ENCODE results near the gene PNPLA5. TPM values are rescaled to one million over a fixed set of nuclear protein-coding genes. Genes with fewer than 3 reads are reported as not detected.

PNPLA5 gene
- total and polyA plus RNA-seq, 2 of the 13 experiments (the other 11 are each of a cell fraction or from before 2014, with no cell fraction given) = not detected

DNA sequence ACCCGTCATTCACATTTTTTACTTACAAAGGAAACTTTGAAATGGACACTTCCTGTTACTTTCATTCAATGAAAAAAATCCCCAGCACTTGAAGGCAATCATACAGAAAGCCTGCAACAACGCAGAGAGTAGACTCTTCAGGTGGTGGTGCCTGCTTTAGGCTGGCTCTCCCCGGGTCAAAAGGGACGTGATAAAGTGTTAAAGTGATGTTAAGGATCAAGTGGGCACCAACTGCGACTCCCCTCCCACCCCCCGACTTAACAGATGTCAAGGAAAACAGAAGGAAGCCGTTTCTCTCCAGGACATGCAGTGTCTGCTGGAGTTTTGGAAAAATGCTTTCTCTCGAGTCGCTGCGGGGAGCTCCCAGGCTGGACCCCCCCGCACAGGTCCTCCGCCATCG is 31.4 kb upstream of the PNPLA5 start:
- H4K20me1 ChIP-seq (ENCODE audit: insufficient read depth, low read length) = peaks cover 7% of the 10 kb centered on the region; the same call in 1 of the 2 replicates
- peak overlapping the region; percentile 95 for H3K4me2 ChIP-seq (ENCODE audit: low read depth, low read length)
- peaks cover 6% of the 10 kb centered on the region for H3K79me2 ChIP-seq (ENCODE audit: insufficient read depth, low read length)
- H3K27ac ChIP-seq (ENCODE audit: extremely low read length, insufficient read depth, low read length) = peak overlapping the region; percentile 63
- H3K4me3 ChIP-seq (replicated peaks in 1 of 3; ENCODE audit: insufficient read depth in 1 of 3, low read depth in 2 of 3, low read length in 3 of 3) = peak overlapping the region; percentile 46 to 60 (median 51); a peak in 5 of 6 replicates
- TF ChIP-seq ZNF234 (CRISPR knock-in tag; conservative IDR thresholded peaks at IDR 0.05) = no peak
- TF ChIP-seq, protein P1, sequence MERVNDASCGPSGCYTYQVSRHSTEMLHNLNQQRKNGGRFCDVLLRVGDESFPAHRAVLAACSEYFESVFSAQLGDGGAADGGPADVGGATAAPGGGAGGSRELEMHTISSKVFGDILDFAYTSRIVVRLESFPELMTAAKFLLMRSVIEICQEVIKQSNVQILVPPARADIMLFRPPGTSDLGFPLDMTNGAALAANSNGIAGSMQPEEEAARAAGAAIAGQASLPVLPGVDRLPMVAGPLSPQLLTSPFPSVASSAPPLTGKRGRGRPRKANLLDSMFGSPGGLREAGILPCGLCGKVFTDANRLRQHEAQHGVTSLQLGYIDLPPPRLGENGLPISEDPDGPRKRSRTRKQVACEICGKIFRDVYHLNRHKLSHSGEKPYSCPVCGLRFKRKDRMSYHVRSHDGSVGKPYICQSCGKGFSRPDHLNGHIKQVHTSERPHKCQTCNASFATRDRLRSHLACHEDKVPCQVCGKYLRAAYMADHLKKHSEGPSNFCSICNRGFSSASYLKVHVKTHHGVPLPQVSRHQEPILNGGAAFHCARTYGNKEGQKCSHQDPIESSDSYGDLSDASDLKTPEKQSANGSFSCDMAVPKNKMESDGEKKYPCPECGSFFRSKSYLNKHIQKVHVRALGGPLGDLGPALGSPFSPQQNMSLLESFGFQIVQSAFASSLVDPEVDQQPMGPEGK (CRISPR knock-in tag; IDR thresholded peaks at IDR 0.05) = peak; percentile 61; the same call in 1 of the 2 replicates
- no peak for TF ChIP-seq ZNF432 (CRISPR knock-in tag; IDR thresholded peaks at IDR 0.05; ENCODE audit: borderline replicate concordance)
- TF ChIP-seq WIZ (CRISPR knock-in tag; IDR thresholded peaks at IDR 0.05) = no peak
- TF ChIP-seq, protein P2, sequence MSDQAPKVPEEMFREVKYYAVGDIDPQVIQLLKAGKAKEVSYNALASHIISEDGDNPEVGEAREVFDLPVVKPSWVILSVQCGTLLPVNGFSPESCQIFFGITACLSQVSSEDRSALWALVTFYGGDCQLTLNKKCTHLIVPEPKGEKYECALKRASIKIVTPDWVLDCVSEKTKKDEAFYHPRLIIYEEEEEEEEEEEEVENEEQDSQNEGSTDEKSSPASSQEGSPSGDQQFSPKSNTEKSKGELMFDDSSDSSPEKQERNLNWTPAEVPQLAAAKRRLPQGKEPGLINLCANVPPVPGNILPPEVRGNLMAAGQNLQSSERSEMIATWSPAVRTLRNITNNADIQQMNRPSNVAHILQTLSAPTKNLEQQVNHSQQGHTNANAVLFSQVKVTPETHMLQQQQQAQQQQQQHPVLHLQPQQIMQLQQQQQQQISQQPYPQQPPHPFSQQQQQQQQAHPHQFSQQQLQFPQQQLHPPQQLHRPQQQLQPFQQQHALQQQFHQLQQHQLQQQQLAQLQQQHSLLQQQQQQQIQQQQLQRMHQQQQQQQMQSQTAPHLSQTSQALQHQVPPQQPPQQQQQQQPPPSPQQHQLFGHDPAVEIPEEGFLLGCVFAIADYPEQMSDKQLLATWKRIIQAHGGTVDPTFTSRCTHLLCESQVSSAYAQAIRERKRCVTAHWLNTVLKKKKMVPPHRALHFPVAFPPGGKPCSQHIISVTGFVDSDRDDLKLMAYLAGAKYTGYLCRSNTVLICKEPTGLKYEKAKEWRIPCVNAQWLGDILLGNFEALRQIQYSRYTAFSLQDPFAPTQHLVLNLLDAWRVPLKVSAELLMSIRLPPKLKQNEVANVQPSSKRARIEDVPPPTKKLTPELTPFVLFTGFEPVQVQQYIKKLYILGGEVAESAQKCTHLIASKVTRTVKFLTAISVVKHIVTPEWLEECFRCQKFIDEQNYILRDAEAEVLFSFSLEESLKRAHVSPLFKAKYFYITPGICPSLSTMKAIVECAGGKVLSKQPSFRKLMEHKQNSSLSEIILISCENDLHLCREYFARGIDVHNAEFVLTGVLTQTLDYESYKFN (CRISPR knock-in tag; conservative IDR thresholded peaks at IDR 0.05) = 0 out of 2 replicates have a peak, but pooled peaks have one; percentile 4
- no peak for TF ChIP-seq ELF3 (CRISPR knock-in tag; IDR thresholded peaks at IDR 0.05)
- TF ChIP-seq, protein P3, sequence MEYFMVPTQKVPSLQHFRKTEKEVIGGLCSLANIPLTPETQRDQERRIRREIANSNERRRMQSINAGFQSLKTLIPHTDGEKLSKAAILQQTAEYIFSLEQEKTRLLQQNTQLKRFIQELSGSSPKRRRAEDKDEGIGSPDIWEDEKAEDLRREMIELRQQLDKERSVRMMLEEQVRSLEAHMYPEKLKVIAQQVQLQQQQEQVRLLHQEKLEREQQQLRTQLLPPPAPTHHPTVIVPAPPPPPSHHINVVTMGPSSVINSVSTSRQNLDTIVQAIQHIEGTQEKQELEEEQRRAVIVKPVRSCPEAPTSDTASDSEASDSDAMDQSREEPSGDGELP (IDR thresholded peaks at IDR 0.05; ENCODE audit: borderline replicate concordance, low read depth) = 0 out of 2 replicates have a peak, but pooled peaks have one; percentile 1
- TF ChIP-seq, protein P4, sequence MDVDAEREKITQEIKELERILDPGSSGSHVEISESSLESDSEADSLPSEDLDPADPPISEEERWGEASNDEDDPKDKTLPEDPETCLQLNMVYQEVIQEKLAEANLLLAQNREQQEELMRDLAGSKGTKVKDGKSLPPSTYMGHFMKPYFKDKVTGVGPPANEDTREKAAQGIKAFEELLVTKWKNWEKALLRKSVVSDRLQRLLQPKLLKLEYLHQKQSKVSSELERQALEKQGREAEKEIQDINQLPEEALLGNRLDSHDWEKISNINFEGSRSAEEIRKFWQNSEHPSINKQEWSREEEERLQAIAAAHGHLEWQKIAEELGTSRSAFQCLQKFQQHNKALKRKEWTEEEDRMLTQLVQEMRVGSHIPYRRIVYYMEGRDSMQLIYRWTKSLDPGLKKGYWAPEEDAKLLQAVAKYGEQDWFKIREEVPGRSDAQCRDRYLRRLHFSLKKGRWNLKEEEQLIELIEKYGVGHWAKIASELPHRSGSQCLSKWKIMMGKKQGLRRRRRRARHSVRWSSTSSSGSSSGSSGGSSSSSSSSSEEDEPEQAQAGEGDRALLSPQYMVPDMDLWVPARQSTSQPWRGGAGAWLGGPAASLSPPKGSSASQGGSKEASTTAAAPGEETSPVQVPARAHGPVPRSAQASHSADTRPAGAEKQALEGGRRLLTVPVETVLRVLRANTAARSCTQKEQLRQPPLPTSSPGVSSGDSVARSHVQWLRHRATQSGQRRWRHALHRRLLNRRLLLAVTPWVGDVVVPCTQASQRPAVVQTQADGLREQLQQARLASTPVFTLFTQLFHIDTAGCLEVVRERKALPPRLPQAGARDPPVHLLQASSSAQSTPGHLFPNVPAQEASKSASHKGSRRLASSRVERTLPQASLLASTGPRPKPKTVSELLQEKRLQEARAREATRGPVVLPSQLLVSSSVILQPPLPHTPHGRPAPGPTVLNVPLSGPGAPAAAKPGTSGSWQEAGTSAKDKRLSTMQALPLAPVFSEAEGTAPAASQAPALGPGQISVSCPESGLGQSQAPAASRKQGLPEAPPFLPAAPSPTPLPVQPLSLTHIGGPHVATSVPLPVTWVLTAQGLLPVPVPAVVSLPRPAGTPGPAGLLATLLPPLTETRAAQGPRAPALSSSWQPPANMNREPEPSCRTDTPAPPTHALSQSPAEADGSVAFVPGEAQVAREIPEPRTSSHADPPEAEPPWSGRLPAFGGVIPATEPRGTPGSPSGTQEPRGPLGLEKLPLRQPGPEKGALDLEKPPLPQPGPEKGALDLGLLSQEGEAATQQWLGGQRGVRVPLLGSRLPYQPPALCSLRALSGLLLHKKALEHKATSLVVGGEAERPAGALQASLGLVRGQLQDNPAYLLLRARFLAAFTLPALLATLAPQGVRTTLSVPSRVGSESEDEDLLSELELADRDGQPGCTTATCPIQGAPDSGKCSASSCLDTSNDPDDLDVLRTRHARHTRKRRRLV (CRISPR knock-in tag; IDR thresholded peaks at IDR 0.05) = 0 out of 2 replicates have a peak, but pooled peaks have one; percentile 2
- TF ChIP-seq ZNF558 (CRISPR knock-in tag; IDR thresholded peaks at IDR 0.05; ENCODE audit: borderline replicate concordance) = 0 out of 2 replicates have a peak, but pooled peaks have one; percentile 6
- H2AFZ ChIP-seq (ENCODE audit: low read length) = no peak overlapping the region
- peaks cover 1 to 5% of the 10 kb centered on the region in 2 experiments; a peak in 3 of 5 replicates for H3K36me3 ChIP-seq (replicated peaks in 1 of 2; ENCODE audit: control insufficient read depth in 1 of 2, insufficient read depth in 2 of 2, low read length in 2 of 2)
- no peaks in the 10 kb centered on the region for H3K9me3 ChIP-seq (ENCODE audit: low read length)
- POLR2A ChIA-PET = interaction anchor here (2.0 to 3.6 kb wide), 2 partner anchors 8 to 32 kb away, joined by 6 to 21 read pairs; partner anchors contain the start of gene SAMM50
- WGBS (ENCODE audit: low lambda C conversion rate) = 1% methylated on average over 6 of the region's 13 CpGs
- BruUV-seq (replicated peaks) = no TSS peak
- H3K9ac ChIP-seq (ENCODE audit: insufficient read depth, low read depth, low read length) = peak overlapping the region; percentile 52; the same call in 1 of the 2 replicates
- DNase-seq (ENCODE audit: low spot score) = no peak
- FAIRE-seq = no peak
- in situ Hi-C loops (cut with HindIII; ENCODE audit: extremely low pct_ligation_motif_present, low pct_unique_long_range_greater_than_20kb) = no loop called here
- peaks cover 59% of the 10 kb centered on the region for H3K4me1 ChIP-seq (ENCODE audit: insufficient read depth, low read length)
- no peaks in the 10 kb centered on the region; a peak in 2 of 5 replicates for H3K27me3 ChIP-seq (ENCODE audit: control insufficient read depth in 1 of 2, insufficient read depth in 2 of 2, low read length in 2 of 2)
- ATAC-seq = no peak
- CTCF ChIA-PET (ENCODE audit: low intra/inter-chr PET ratio, low total read pairs) = no interaction called here
- intact Hi-C loops (cut with micrococcal nuclease; ENCODE audit: unreplicated experiment) = loop anchor here (1.0 kb wide), 1 partner anchor 40 kb away; no protein-coding TSS in a partner anchor

Measured in HepG2 (cell line).